Measurements from ENCODE around the gene ARHGDIB. TPM values are rescaled to one million over a fixed set of nuclear protein-coding genes. Genes with fewer than 3 reads are reported as not detected.

ARHGDIB gene
- total RNA-seq, 4 donors from 2014 or later, result 36.7 to 69.5 (median 48.3) TPM

DNA sequence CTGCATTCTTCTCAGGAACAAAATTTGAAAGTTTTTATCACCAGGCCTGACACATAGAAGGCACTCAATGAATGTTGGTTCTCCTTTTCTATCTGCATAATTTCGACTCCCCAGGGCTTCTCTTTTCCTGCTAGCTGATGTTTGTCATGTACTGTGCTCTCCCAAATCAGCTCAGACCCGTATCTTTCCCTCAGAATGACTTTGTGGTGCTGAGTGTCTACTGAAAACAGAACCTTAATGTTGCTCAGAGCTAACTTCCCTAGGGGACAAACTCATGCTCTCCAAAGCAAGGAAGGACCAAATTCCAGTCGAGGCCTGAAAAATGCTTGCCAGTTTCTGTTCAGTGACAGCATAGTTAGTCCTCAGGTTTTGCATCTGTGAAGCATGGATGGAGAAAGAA is 1.9 kb downstream of the ARHGDIB start:
- WGBS, 2 donors (ENCODE audit: low coverage in 1 of 2), result 60 to 71% methylated on average over 3 of the region's 3 CpGs
- intact Hi-C loops (cut with DNase I; ENCODE audit: low total_unique reads), result no loop called here
- Histone ChIP-seq H3K36me3 (no peaks in the 10 kb centered on the region), H3K4me3 (peak overlapping the region in 2 of 4 donors; percentile 21 to 47), H3K4me1 (peaks cover 0 to 13% (median 6%) of the 10 kb centered on the region in 4 donors), H3K9me3 (no peaks in the 10 kb centered on the region), H3K27ac (peak overlapping the region; percentile 49 to 76 (median 70)), H3K27me3 (no peaks in the 10 kb centered on the region)
- TF ChIP-seq, protein P1, sequence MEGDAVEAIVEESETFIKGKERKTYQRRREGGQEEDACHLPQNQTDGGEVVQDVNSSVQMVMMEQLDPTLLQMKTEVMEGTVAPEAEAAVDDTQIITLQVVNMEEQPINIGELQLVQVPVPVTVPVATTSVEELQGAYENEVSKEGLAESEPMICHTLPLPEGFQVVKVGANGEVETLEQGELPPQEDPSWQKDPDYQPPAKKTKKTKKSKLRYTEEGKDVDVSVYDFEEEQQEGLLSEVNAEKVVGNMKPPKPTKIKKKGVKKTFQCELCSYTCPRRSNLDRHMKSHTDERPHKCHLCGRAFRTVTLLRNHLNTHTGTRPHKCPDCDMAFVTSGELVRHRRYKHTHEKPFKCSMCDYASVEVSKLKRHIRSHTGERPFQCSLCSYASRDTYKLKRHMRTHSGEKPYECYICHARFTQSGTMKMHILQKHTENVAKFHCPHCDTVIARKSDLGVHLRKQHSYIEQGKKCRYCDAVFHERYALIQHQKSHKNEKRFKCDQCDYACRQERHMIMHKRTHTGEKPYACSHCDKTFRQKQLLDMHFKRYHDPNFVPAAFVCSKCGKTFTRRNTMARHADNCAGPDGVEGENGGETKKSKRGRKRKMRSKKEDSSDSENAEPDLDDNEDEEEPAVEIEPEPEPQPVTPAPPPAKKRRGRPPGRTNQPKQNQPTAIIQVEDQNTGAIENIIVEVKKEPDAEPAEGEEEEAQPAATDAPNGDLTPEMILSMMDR (IDR thresholded peaks at IDR 0.05), result no peak
- no peak for TF ChIP-seq EP300 (IDR thresholded peaks at IDR 0.05; ENCODE audit: low read depth)
- TF ChIP-seq POLR2A (IDR thresholded peaks at IDR 0.05), result no peak
- no peak for TF ChIP-seq POLR2AphosphoS5 (IDR thresholded peaks at IDR 0.05)
- in situ Hi-C loops (cut with MboI; ENCODE audit: low pct_ligation_motif_present in 1 of 4, low pct_unique_long_range_greater_than_20kb in 1 of 4, low sequenced_read_pairs in 3 of 4), result no loop called here
- no peak for DNase-seq

DNA sequence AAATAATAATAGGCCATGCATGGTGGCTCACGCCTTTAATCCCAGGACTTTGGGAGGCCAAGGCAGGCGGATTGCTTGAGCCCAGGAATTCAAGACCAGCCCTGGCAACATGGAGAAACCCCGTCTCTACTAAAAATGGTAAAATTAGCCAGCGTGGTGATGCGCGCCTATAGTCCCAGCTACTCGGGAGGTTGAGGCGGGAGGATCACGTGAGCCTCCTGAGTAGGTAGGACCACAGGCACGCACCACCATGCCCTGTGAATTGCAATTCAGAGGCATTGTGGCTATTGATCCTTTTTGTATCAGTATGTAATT is 2.3 kb downstream of the ARHGDIB start:
- Histone ChIP-seq H3K27me3 (no peaks in the 10 kb centered on the region), H3K9me3 (no peaks in the 10 kb centered on the region), H3K4me3 (peak overlapping the region in 1 of 4 donors; percentile 47), H3K36me3 (no peaks in the 10 kb centered on the region), H3K27ac (peak overlapping the region; percentile 49 to 76 (median 70)), H3K4me1 (peaks cover 0 to 14% (median 6%) of the 10 kb centered on the region in 4 donors)
- TF ChIP-seq POLR2A (IDR thresholded peaks at IDR 0.05) (no peak), POLR2AphosphoS5 (IDR thresholded peaks at IDR 0.05) (no peak), EP300 (IDR thresholded peaks at IDR 0.05; ENCODE audit: low read depth) (no peak)
- TF ChIP-seq, protein P1 (IDR thresholded peaks at IDR 0.05), result no peak
- in situ Hi-C loops (cut with MboI; ENCODE audit: low pct_ligation_motif_present in 1 of 4, low pct_unique_long_range_greater_than_20kb in 1 of 4, low sequenced_read_pairs in 3 of 4) (no loop called here), intact Hi-C loops (cut with DNase I; ENCODE audit: low total_unique reads) (no loop called here)
- DNase-seq, result no peak
- 55 to 65% methylated on average over 9 to 10 of the region's 10 CpGs for WGBS, 2 donors (ENCODE audit: low coverage in 1 of 2)

DNA sequence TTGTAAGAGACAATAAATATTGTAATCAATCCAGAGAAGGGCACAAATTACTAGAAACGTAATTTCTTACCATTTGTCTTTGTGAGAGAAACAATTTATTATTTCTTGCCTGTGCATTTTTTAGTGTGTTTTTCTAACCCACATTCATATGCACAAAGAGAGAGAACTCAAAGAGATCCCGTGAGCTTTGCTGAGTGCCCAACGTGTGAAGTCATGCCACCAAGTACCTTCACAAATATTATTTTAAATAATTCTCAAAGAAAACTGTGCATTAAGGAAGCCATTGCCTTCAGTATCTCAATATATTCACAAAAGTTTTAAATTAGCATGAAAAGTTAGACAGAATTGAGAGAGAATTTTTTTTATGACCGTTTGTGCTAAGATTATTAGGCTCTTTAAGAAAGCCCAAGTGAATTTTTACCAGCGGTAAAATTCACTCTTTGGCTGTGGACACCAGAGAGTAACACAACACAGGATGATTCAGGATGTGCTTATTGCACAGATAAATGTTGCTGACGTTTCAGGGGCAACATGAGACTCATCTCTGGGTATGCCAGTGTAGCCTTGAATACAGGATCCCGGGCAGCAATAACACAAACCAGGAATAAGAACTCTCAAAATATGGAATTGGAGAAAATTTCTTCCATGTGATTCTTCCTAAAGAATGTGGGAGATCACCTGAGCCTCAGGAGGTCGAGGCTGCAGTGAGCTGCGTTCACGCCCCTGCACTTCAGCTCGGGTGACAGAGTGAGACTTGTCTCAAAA is 2.9 kb downstream of the ARHGDIB start:
- in situ Hi-C loops (cut with MboI; ENCODE audit: low pct_ligation_motif_present in 1 of 4, low pct_unique_long_range_greater_than_20kb in 1 of 4, low sequenced_read_pairs in 3 of 4), result no loop called here
- TF ChIP-seq POLR2AphosphoS5 (IDR thresholded peaks at IDR 0.05) (no peak), POLR2A (IDR thresholded peaks at IDR 0.05) (no peak), EP300 (IDR thresholded peaks at IDR 0.05; ENCODE audit: low read depth) (no peak)
- TF ChIP-seq, protein P1 (IDR thresholded peaks at IDR 0.05), result no peak
- Histone ChIP-seq H3K27ac (peak overlapping the region; percentile 49 to 76 (median 70)), H3K4me1 (peaks cover 0 to 20% (median 6%) of the 10 kb centered on the region in 4 donors), H3K27me3 (no peaks in the 10 kb centered on the region), H3K36me3 (no peaks in the 10 kb centered on the region), H3K9me3 (no peaks in the 10 kb centered on the region), H3K4me3 (peak overlapping the region in 1 of 4 donors; percentile 47)
- WGBS, 2 donors (ENCODE audit: low coverage in 1 of 2), result 66 to 70% methylated on average over 6 to 11 of the region's 11 CpGs
- intact Hi-C loops (cut with DNase I; ENCODE audit: low total_unique reads), result no loop called here
- no peak for DNase-seq

DNA sequence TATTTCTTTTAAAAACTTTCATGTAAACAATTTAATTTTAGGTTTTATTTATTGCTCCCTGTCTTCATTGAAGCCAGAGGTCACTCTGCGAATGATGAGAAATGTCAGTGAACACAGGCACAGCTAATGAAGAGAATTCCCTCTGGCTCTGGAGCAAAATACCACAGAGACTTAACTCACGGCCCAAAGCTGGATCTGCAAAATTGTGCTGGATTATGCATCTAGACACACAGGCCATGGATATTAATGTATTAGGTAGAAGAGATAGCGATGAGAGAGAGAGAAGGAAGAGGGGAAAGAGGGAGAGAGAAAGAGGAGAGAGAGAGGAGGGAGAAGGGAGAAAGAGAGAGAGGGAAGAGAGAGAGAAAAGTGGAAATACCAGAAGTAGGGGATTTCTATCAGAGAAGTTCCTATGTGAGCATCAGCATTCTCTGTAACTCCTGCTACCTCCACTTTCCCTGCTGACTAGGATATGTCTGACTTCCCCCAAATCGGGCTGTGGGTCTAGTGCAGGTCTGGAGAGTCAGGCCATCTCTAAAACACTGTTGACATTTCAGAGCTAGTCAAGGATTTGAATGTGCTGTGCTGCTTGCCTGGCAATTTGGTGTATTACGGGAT is 3.7 kb downstream of the ARHGDIB start:
- H3K4me3 ChIP-seq, result peak overlapping the region in 1 of 4 donors; percentile 47
- no peaks in the 10 kb centered on the region for H3K9me3 ChIP-seq

More for the DNA sequence above, 3.7 kb downstream of the ARHGDIB start:
- Histone ChIP-seq H3K36me3 (no peaks in the 10 kb centered on the region), H3K27ac (peak overlapping the region; percentile 49 to 76 (median 70)), H3K4me1 (peaks cover 0 to 28% (median 9%) of the 10 kb centered on the region in 4 donors), H3K27me3 (no peaks in the 10 kb centered on the region)
- intact Hi-C loops (cut with DNase I; ENCODE audit: low total_unique reads) (no loop called here), in situ Hi-C loops (cut with MboI; ENCODE audit: low pct_ligation_motif_present in 1 of 4, low pct_unique_long_range_greater_than_20kb in 1 of 4, low sequenced_read_pairs in 3 of 4) (no loop called here)
- peak; percentile 11 for DNase-seq
- TF ChIP-seq POLR2A (IDR thresholded peaks at IDR 0.05) (no peak), POLR2AphosphoS5 (IDR thresholded peaks at IDR 0.05) (no peak), EP300 (IDR thresholded peaks at IDR 0.05; ENCODE audit: low read depth) (no peak)
- TF ChIP-seq, protein P1 (IDR thresholded peaks at IDR 0.05), result no peak
- 55 to 68% methylated on average over 3 to 5 of the region's 5 CpGs for WGBS, 2 donors (ENCODE audit: low coverage in 1 of 2)

All from transverse colon (tissue), 4 donors.